Measurements from ENCODE around the gene SND1. TPM values are rescaled to one million over a fixed set of nuclear protein-coding genes. Genes with fewer than 3 reads are reported as not detected.

The SND1 gene
- total RNA-seq, 1 experiment from 2014 or later, result 218 TPM

GRCh38 chr7:128027485-128027980, 375.5 kb downstream of the SND1 start:
- Histone ChIP-seq H2BK15ac (ENCODE audit: low read depth, low read length) (no peak overlapping the region), H4K20me1 (ENCODE audit: control insufficient read depth, insufficient read depth, insufficient read length) (no peaks in the 10 kb centered on the region)

More at GRCh38 chr7:128027485-128027980, 375.5 kb downstream of the SND1 start:
- Histone ChIP-seq H3K4ac (ENCODE audit: low read depth, low read length) (no peak overlapping the region), H3K27me3 (ENCODE audit: insufficient read depth, low read length) (no peaks in the 10 kb centered on the region; the same call in 1 of the 2 replicates), H2BK20ac (ENCODE audit: low read depth, low read length, poor library complexity, severe bottlenecking) (no peak overlapping the region), H2AK5ac (ENCODE audit: insufficient read length, low read length) (no peak overlapping the region), H2BK5ac (ENCODE audit: insufficient read length, low read length) (no peak overlapping the region), H3K9me3 (ENCODE audit: control insufficient read depth, low read depth, low read length) (no peaks in the 10 kb centered on the region), H3K9ac (ENCODE audit: extremely low read depth, insufficient read length, low read length) (no peak overlapping the region), H3K23ac (ENCODE audit: insufficient read length, low read depth, low read length) (no peak overlapping the region), H4K5ac (ENCODE audit: insufficient read length, low read depth, low read length) (no peak overlapping the region), H3K56ac (ENCODE audit: insufficient read length, low read depth, low read length) (no peak overlapping the region), H2BK12ac (ENCODE audit: insufficient read length, low read depth, low read length) (no peak overlapping the region), H3K14ac (ENCODE audit: insufficient read depth, low read length) (no peak overlapping the region), H3K79me2 (ENCODE audit: insufficient read depth, low read length) (no peaks in the 10 kb centered on the region; the same call in 1 of the 2 replicates), H3K4me2 (ENCODE audit: insufficient read depth, insufficient read length, low read length) (no peak overlapping the region), H3K27ac (ENCODE audit: insufficient read length, low read depth, low read length) (no peak overlapping the region), H4K8ac (replicated peaks; ENCODE audit: insufficient read length, low read depth, low read length) (no peak overlapping the region), H2BK120ac (ENCODE audit: low read depth, low read length, poor library complexity, severe bottlenecking) (no peak overlapping the region), H3K18ac (ENCODE audit: insufficient read length, low read depth, low read length) (no peak overlapping the region), H3K79me1 (ENCODE audit: insufficient read depth, low read depth, low read length, poor library complexity, severe bottlenecking) (no peaks in the 10 kb centered on the region), H3K23me2 (ENCODE audit: insufficient read length, low read depth, low read length, poor library complexity, severe bottlenecking) (peaks cover 18% of the 10 kb centered on the region), H4K91ac (ENCODE audit: insufficient read length, low read depth, low read length) (no peak overlapping the region), H3T11ph (ENCODE audit: low read length) (no peak overlapping the region), H3K4me1 (ENCODE audit: insufficient read depth, low read length) (peaks cover 6% of the 10 kb centered on the region; the same call in 1 of the 2 replicates), H2AFZ (ENCODE audit: low read length) (no peak overlapping the region)
- no peaks in the 10 kb centered on the region; a peak in 2 of 5 replicates for H3K9me3 Mint-ChIP-seq
- TF ChIP-seq CTCF (conservative IDR thresholded peaks at IDR 0.05), result no peak
- DNase-seq, result no peak
- peak overlapping the region; percentile 20 to 33 for H3K4me3 Mint-ChIP-seq
- H3K27ac Mint-ChIP-seq, result peak overlapping the region in 2 of 3 experiments; percentile 3 to 44; a peak in 1 of 7 replicates
- WGBS (ENCODE audit: extremely low coverage, insufficient read length, low lambda C conversion rate), result no CpG with 5 or more reads among the region's 4 CpGs
- H3K36me3 Mint-ChIP-seq (ENCODE audit: insufficient read depth in 1 of 3, low read depth in 3 of 3), result peaks cover 11 to 18% (median 16%) of the 10 kb centered on the region in 3 experiments
- H3K27me3 Mint-ChIP-seq (ENCODE audit: low read depth), result peaks cover 27% of the 10 kb centered on the region
- H3K4me1 Mint-ChIP-seq, result peaks cover 34 to 53% of the 10 kb centered on the region in 2 experiments

Measured in H9 (cell line).